ENCODE measurements around the gene BUD13.

- TF ChIP-seq CTCF (conservative IDR thresholded peaks at IDR 0.05; ENCODE audit: low read depth in 2 of 2) (no peak), REST (IDR thresholded peaks at IDR 0.05; ENCODE audit: unreplicated experiment) (no peak), ZNF331 (CRISPR knock-in tag; IDR thresholded peaks at IDR 0.05; ENCODE audit: low read depth) (no peak), EZH2 (IDR thresholded peaks at IDR 0.05; ENCODE audit: low read depth, unreplicated experiment) (no peak), POLR2AphosphoS5 (IDR thresholded peaks at IDR 0.05; ENCODE audit: low read depth) (no peak), EZH2phosphoT487 (IDR thresholded peaks at IDR 0.05; ENCODE audit: unreplicated experiment) (no peak), JUNB (IDR thresholded peaks at IDR 0.05; ENCODE audit: unreplicated experiment) (no peak), CREB1 (CRISPR knock-in tag; IDR thresholded peaks at IDR 0.05; ENCODE audit: low read depth) (no peak), STAT1 (IDR thresholded peaks at IDR 0.05; ENCODE audit: unreplicated experiment) (no peak), ZNF114 (CRISPR knock-in tag; IDR thresholded peaks at IDR 0.05) (no peak), NANOG (IDR thresholded peaks at IDR 0.05; ENCODE audit: borderline replicate concordance) (no peak), ETS1 (IDR thresholded peaks at IDR 0.05) (no peak), ZNF462 (CRISPR knock-in tag; IDR thresholded peaks at IDR 0.05) (no peak)
Measured at GRCh38 chr11:116733043-116733755, 39.6 kb downstream of the BUD13 start.
